NB4 (cell line): ENCODE data around the gene SYCP2.

Source experiments
- DNase-seq: peaks from one replicate; pipeline ENCODE4 v3.0.0; 2010; ENCODE audit warnings: low read depth
- H3K4me3 ChIP-seq: one replicate; pipeline ENCODE4 v1.5.1; 2011; ENCODE audit warnings: mild to moderate bottlenecking, low read depth, low read length, moderate library complexity
- CTCF ChIP-seq: IDR thresholded peaks from one replicate; pipeline ENCODE4 v1.5.1; 2012; ENCODE audit warnings: low read depth, low read length
- MAX ChIP-seq: IDR thresholded peaks from 2 replicates; pipeline ENCODE4 v1.6.1; 2011; ENCODE audit warnings: low read depth, low read length
- MYC ChIP-seq: IDR thresholded peaks from 2 replicates; pipeline ENCODE4 v1.6.1; 2011; ENCODE audit warnings: low read depth, low read length
- POLR2A ChIP-seq: IDR thresholded peaks from 2 replicates; pipeline ENCODE4 v1.6.1; 2011; ENCODE audit warnings: mild to moderate bottlenecking; ENCODE audit not compliant: insufficient read length; ENCODE audit errors: extremely low read depth

Gene SYCP2

GRCh38 chr20:59816146-59816738 lies 117.2 kb downstream of the SYCP2 start:
- no peak overlapping the region for H3K4me3 ChIP-seq
- TF ChIP-seq MYC (no peak), MAX (no peak), CTCF (no peak), POLR2A (no peak)
- no peak for DNase-seq

GRCh38 chr20:59814840-59815340 lies 118.5 kb downstream of the SYCP2 start:
- DNase-seq: no peak
- TF ChIP-seq CTCF (no peak), MYC (no peak), POLR2A (no peak), MAX (no peak)
- H3K4me3 ChIP-seq: no peak overlapping the region

- no peak overlapping the region for H3K4me3 ChIP-seq
- DNase-seq: no peak
- no peak for TF ChIP-seq POLR2A
- TF ChIP-seq CTCF: no peak
- no peak for TF ChIP-seq MAX
- no peak for TF ChIP-seq MYC
Measured at GRCh38 chr20:59813948-59814839, 119.2 kb downstream of the SYCP2 start.
